Loucy (cell line): Measurements from ENCODE around the gene FA2H.

ENCODE experiments used
- CTCF ChIP-seq: fragments of 200-600 bp; sonication (generic); conservative IDR thresholded peaks from 2 replicates; pipeline ENCODE4 v1.5.1; 2014; ENCODE audit warnings: mild to moderate bottlenecking, antibody characterized with exemption, low read length
- EZH2phosphoT487 ChIP-seq: fragments of 200-600 bp; IDR thresholded peaks from 2 replicates; pipeline ENCODE4 v1.6.1; 2018; ENCODE audit warnings: antibody characterized with exemption, mild to moderate bottlenecking, moderate library complexity, borderline replicate concordance

GRCh38 chr16:74735554-74735953, 39.1 kb downstream of the FA2H start:
- no peak for TF ChIP-seq CTCF
- TF ChIP-seq EZH2phosphoT487 = no peak
